Neutrophil (primary cell): Measurements from ENCODE around the gene ERGIC3.

Source experiments
- H3K27ac ChIP-seq: fragments of 200-600 bp; sonication (generic); 2 replicates; pipeline ENCODE4 v1.5.1; 2016; ENCODE audit warnings: mild to moderate bottlenecking, moderate library complexity
- H3K27me3 ChIP-seq: fragments of 200-600 bp; sonication (generic); 2 replicates; pipeline ENCODE4 v1.6.0; 2016; ENCODE audit warnings: mild to moderate bottlenecking
- H3K36me3 ChIP-seq: fragments of 200-600 bp; sonication (generic); 2 replicates; pipeline ENCODE4 v1.5.1; 2017
- H3K4me1 ChIP-seq, 2 experiments: fragments of 200-600 bp in 1 of 2; sonication (generic) in 1 of 2; 1 replicate in 1 of 2; 2 replicates in 1 of 2; pipeline versions ENCODE4 v1.5.1 to v1.6.1; 2013 to 2016; ENCODE audit warnings: low read depth in 1 of 2, low read length in 1 of 2, mild to moderate bottlenecking in 1 of 2, moderate library complexity in 1 of 2; ENCODE audit not compliant: control insufficient read depth in 1 of 2, insufficient read depth in 1 of 2
- H3K4me3 ChIP-seq, 2 experiments: fragments of 200-600 bp in 1 of 2; sonication (generic) in 1 of 2; 1 replicate in 1 of 2; 2 replicates in 1 of 2; pipeline ENCODE4 v1.5.1; 2013 to 2016; ENCODE audit warnings: low read depth in 1 of 2, low read length in 1 of 2, mild to moderate bottlenecking in 1 of 2, moderate library complexity in 1 of 2
- H3K9me3 ChIP-seq: fragments of 200-600 bp; sonication (generic); 2 replicates; pipeline ENCODE4 v1.5.1; 2016
- CTCF ChIP-seq: fragments of 200-600 bp; sonication (generic); IDR thresholded peaks from 2 replicates; pipeline ENCODE4 v1.5.1; 2016; ENCODE audit warnings: antibody characterized with exemption

ERGIC3 gene

GRCh38 chr20:35592339-35592974 lies 50.6 kb downstream of the ERGIC3 start:
- Histone ChIP-seq H3K27ac (no peak overlapping the region), H3K4me3 (no peak overlapping the region), H3K27me3 (peaks cover 6% of the 10 kb centered on the region), H3K36me3 (no peaks in the 10 kb centered on the region), H3K4me1 (no peaks in the 10 kb centered on the region), H3K9me3 (no peaks in the 10 kb centered on the region)
- no peak for TF ChIP-seq CTCF

- no peaks in the 10 kb centered on the region for H3K36me3 ChIP-seq
- no peaks in the 10 kb centered on the region for H3K9me3 ChIP-seq
- TF ChIP-seq CTCF = no peak
Observed at GRCh38 chr20:35595456-35595855, 53.6 kb downstream of the ERGIC3 start.

GRCh38 chr20:35595901-35596300 lies 54.0 kb downstream of the ERGIC3 start:
- no peak for TF ChIP-seq CTCF
- Histone ChIP-seq H3K36me3 (no peaks in the 10 kb centered on the region), H3K27ac (no peak overlapping the region), H3K27me3 (peaks cover 41% of the 10 kb centered on the region), H3K9me3 (no peaks in the 10 kb centered on the region), H3K4me1 (peaks cover 4% of the 10 kb centered on the region in 2 experiments), H3K4me3 (no peak overlapping the region)

More at GRCh38 chr20:35595456-35595855, 53.6 kb downstream of the ERGIC3 start:
- peaks cover 36% of the 10 kb centered on the region for H3K27me3 ChIP-seq
- H3K4me1 ChIP-seq = no peaks in the 10 kb centered on the region
- no peak overlapping the region for H3K4me3 ChIP-seq
- no peak overlapping the region for H3K27ac ChIP-seq

- H3K9me3 ChIP-seq = no peaks in the 10 kb centered on the region
- H3K36me3 ChIP-seq = no peaks in the 10 kb centered on the region
- H3K27ac ChIP-seq = no peak overlapping the region
- no peak for TF ChIP-seq CTCF
- no peak overlapping the region for H3K4me3 ChIP-seq
- peaks cover 16 to 17% of the 10 kb centered on the region in 2 experiments for H3K4me1 ChIP-seq
- H3K27me3 ChIP-seq = peaks cover 54% of the 10 kb centered on the region
Observed at GRCh38 chr20:35597186-35597585, 55.3 kb downstream of the ERGIC3 start.

- TF ChIP-seq CTCF = no peak
- no peak overlapping the region for H3K4me3 ChIP-seq
- H3K9me3 ChIP-seq = no peaks in the 10 kb centered on the region
- H3K36me3 ChIP-seq = no peaks in the 10 kb centered on the region
- H3K27me3 ChIP-seq = peaks cover 64% of the 10 kb centered on the region
- no peak overlapping the region for H3K27ac ChIP-seq
- peaks cover 16 to 17% of the 10 kb centered on the region in 2 experiments for H3K4me1 ChIP-seq
Observed at GRCh38 chr20:35598476-35598875, 56.6 kb downstream of the ERGIC3 start.
